Measurements from ENCODE around the gene FRRS1L.

FRRS1L gene

DNA sequence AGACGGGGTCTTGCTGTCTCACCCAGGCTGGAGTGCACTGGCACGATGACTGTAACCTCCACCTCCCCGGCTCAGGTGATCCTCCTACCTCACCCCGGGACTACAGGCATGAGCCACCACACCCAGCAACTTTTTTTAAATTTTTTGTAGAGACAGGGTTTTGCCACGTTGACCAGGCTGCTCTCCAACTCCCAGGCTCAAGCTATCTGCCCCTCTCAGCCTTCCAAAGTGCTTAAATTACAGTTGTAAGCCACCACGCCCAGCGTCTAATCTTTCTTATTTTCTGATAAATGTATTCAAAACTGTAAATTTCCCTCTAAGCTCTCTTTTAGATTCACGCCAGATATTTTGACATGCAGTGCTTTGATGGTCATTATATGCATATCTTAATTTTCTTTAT lies 10.3 kb downstream of the FRRS1L start:
- TF ChIP-seq, protein P1, sequence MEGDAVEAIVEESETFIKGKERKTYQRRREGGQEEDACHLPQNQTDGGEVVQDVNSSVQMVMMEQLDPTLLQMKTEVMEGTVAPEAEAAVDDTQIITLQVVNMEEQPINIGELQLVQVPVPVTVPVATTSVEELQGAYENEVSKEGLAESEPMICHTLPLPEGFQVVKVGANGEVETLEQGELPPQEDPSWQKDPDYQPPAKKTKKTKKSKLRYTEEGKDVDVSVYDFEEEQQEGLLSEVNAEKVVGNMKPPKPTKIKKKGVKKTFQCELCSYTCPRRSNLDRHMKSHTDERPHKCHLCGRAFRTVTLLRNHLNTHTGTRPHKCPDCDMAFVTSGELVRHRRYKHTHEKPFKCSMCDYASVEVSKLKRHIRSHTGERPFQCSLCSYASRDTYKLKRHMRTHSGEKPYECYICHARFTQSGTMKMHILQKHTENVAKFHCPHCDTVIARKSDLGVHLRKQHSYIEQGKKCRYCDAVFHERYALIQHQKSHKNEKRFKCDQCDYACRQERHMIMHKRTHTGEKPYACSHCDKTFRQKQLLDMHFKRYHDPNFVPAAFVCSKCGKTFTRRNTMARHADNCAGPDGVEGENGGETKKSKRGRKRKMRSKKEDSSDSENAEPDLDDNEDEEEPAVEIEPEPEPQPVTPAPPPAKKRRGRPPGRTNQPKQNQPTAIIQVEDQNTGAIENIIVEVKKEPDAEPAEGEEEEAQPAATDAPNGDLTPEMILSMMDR (IDR thresholded peaks at IDR 0.05; ENCODE audit: low read depth, low read length): no peak
- no peak overlapping the region for H3K4me3 ChIP-seq (ENCODE audit: low read depth, low read length)
- in situ Hi-C loops (cut with HindIII; ENCODE audit: low sequenced_read_pairs): no loop called here
- no peak for DNase-seq (ENCODE audit: low read depth, low spot score)

DNA sequence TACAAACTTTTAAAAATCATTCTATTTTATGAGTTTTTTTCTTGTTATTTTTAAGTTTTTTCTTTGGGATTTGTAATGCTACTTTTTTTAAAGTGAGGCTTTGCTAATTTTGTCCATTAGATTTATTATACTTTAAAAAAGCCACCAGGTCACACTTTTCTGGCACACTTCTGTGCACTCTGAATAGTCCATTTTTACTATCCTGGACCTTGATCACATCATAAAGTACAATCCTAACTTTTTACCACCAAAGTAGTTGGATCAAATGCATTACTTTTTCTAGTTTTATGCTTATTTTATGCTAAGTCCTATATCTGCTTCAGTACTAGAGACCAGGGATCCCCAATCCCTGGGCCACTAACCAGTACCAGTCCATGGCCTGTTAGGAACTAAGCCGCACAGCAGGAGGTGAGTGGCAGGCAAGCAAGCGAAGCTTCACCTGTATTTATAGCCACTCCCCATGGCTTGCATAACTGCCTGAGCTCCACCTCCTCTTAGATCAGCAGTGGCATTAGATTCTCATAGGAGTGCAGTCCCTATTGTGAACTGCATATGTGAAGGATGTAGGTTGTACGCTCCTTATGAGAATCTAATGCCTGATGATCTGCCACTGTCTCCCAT lies 16.0 kb downstream of the FRRS1L start:
- in situ Hi-C loops (cut with HindIII; ENCODE audit: low sequenced_read_pairs): no loop called here
- DNase-seq (ENCODE audit: low read depth, low spot score): no peak
- no peak overlapping the region for H3K4me3 ChIP-seq (ENCODE audit: low read depth, low read length)
- TF ChIP-seq, protein P1 (IDR thresholded peaks at IDR 0.05; ENCODE audit: low read depth, low read length): no peak

DNA sequence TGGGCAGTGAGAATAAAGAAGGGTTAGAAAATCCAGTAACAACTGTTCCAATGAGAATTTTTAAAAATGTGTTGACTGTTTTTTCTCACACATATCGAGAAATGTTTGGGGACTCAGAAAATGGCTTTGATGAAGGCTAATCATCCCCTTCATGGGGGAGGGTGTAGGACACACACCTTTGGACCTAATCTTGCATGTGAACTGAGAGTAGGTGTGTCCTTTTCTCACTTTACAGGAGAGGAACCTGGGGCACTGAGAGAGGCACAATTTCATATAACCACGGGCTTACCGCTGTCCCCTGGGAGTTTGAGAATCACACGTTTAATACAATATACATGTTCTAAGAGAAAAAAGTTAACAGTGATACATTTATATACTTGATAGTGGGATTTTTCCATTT lies 17.3 kb downstream of the FRRS1L start:
- TF ChIP-seq, protein P1 (IDR thresholded peaks at IDR 0.05; ENCODE audit: low read depth, low read length): no peak
- no peak overlapping the region for H3K4me3 ChIP-seq (ENCODE audit: low read depth, low read length)
- no peak for DNase-seq (ENCODE audit: low read depth, low spot score)
- in situ Hi-C loops (cut with HindIII; ENCODE audit: low sequenced_read_pairs): no loop called here

DNA sequence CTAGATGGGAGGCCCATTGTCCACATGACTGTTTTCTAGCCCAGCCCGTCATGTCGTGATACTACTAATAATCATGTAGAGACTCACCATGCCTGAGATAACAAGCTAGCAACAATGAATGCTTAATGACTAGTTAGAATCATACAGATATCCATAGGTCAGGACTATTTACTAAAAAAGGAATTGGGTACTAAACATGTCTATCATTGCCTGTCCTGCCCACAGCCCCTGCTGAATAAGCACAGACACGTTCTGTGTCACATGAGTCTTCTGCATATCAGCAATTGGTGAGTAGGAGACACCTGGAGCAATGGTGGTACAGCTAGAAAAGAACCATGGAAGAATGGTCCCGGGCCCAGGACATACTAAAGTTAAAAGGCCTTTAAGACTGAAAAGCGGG lies 18.0 kb downstream of the FRRS1L start:
- DNase-seq (ENCODE audit: low read depth, low spot score): no peak
- H3K4me3 ChIP-seq (ENCODE audit: low read depth, low read length): no peak overlapping the region
- TF ChIP-seq, protein P1 (IDR thresholded peaks at IDR 0.05; ENCODE audit: low read depth, low read length): no peak
- in situ Hi-C loops (cut with HindIII; ENCODE audit: low sequenced_read_pairs): no loop called here

DNA sequence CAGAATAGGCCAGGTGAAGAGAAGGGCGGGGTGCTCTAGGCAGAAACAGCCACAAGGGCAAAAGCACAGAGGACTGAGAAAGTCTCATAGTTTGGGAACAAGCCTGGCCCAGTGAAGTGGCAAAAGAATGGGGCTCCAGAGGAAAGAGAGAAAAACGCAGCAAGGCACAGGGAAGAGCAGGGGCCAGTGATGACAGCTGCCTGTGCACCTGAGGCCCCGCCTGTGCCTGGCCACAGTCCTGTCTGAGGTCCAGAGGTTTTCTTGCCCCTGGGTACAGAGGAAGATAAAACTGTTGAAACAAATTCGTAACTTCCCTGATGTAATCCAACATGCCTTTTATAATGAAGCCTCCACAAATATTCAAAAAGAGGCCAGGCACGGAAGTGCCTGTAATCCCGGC lies 22.0 kb downstream of the FRRS1L start:
- H3K4me3 ChIP-seq (ENCODE audit: low read depth, low read length): no peak overlapping the region
- in situ Hi-C loops (cut with HindIII; ENCODE audit: low sequenced_read_pairs): no loop called here
- TF ChIP-seq, protein P1 (IDR thresholded peaks at IDR 0.05; ENCODE audit: low read depth, low read length): no peak
- no peak for DNase-seq (ENCODE audit: low read depth, low spot score)

DNA sequence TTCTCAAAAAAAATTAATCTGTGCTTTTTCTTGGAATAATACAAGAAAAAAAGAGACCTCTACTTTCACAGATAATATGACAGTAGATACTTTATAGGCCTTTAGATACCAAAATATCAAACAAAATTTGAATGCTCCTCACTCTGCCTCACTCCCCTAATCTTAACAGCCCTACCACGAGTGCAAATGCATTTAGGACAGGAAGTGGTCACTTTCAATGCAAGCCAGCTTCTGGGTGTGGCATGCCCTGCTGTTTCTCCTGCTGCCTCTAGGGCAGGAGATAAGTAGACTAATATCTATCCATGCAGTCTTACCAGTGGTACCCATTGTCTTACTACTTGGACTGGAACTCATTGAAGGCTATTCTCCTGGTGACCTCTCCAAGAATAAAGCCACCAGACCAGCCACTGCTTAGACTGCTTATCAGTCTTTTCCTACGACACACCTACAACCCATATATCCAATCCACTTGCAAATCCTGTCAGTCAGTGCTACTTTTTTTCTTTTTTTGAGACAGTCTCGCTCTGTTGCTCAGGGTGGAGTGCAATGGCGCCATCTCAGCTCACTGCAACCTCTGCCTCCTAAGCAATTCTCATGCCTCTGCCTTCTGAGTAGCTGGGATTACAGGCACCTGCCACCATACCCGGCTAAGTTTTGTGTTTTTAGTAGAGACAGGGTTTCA lies 23.0 kb downstream of the FRRS1L start:
- no peak overlapping the region for H3K4me3 ChIP-seq (ENCODE audit: low read depth, low read length)
- DNase-seq (ENCODE audit: low read depth, low spot score): peak; percentile 14
- in situ Hi-C loops (cut with HindIII; ENCODE audit: low sequenced_read_pairs): no loop called here
- TF ChIP-seq, protein P1 (IDR thresholded peaks at IDR 0.05; ENCODE audit: low read depth, low read length): peak; percentile 47
